IMR-90 (cell line): Measurements from ENCODE around the gene PKP4.

Experiments used
- MAZ ChIP-seq: IDR thresholded peaks from 2 replicates; pipeline ENCODE4 v1.6.1; 2012; ENCODE audit warnings: low read depth, mild to moderate bottlenecking, low read length, improper control_type of control experiment, moderate library complexity, borderline replicate concordance
- POLR2A ChIP-seq: IDR thresholded peaks from 2 replicates; pipeline ENCODE4 v1.6.1; 2012; ENCODE audit warnings: mild to moderate bottlenecking, low read depth, low read length
- RAD21 ChIP-seq: IDR thresholded peaks from 2 replicates; pipeline ENCODE4 v1.6.1; 2012; ENCODE audit warnings: low read length, improper control_type of control experiment
- RCOR1 ChIP-seq: IDR thresholded peaks from 2 replicates; pipeline ENCODE4 v1.6.1; 2012; ENCODE audit warnings: mild to moderate bottlenecking, low read length, improper control_type of control experiment; ENCODE audit not compliant: insufficient replicate concordance
- TF ChIP-seq, protein P1 (sequence below): conservative IDR thresholded peaks from 2 replicates; pipeline ENCODE4 v1.5.1; 2012; ENCODE audit warnings: mild to moderate bottlenecking, low read depth, low read length, improper control_type of control experiment

DNA sequence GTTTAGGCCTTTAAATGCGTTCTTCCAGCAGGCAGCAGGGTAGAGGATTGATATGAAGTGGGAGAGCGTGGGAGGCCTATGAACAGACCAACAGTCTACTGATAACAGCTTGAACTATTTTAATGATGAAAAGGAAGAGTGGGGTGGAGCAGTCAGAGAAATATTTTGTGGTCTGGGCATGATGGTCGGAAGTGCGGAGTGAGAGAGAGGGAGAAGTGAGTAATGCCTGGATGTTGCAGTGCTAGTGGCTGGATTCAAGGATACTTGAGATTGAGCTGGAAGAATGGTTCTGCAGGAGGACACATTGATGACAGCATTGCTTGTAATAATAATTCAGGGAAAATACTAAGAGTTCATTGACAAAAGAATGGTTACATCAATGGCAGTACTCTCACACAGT lies 187.4 kb downstream of the PKP4 start:
- TF ChIP-seq, protein P1, sequence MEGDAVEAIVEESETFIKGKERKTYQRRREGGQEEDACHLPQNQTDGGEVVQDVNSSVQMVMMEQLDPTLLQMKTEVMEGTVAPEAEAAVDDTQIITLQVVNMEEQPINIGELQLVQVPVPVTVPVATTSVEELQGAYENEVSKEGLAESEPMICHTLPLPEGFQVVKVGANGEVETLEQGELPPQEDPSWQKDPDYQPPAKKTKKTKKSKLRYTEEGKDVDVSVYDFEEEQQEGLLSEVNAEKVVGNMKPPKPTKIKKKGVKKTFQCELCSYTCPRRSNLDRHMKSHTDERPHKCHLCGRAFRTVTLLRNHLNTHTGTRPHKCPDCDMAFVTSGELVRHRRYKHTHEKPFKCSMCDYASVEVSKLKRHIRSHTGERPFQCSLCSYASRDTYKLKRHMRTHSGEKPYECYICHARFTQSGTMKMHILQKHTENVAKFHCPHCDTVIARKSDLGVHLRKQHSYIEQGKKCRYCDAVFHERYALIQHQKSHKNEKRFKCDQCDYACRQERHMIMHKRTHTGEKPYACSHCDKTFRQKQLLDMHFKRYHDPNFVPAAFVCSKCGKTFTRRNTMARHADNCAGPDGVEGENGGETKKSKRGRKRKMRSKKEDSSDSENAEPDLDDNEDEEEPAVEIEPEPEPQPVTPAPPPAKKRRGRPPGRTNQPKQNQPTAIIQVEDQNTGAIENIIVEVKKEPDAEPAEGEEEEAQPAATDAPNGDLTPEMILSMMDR: no peak
- TF ChIP-seq MAZ: no peak
- no peak for TF ChIP-seq POLR2A
- TF ChIP-seq RAD21: no peak
- peak; percentile 14 for TF ChIP-seq RCOR1
